RWPE1 (cell line): ENCODE results near the gene IL32.
A peak's percentile ranks its signal among the peaks of the same experiment; 100 is the strongest.

Experiments used
- CTCF ChIA-PET: fragments of 350-600 bp; sonication (Branson Sonifier 250); formaldehyde crosslinking; extraction: SDS; loops from one replicate; lab custom pipeline; 2021; lab: Yijun Ruan, JAX
- POLR2A ChIA-PET: fragments of 400-600 bp; formaldehyde crosslinking; extraction: SDS; loops from one replicate; lab custom pipeline; 2020; ENCODE audit warnings: antibody characterized with exemption; ENCODE audit not compliant: low non-redundant PET; lab: Yijun Ruan, JAX
- DNase-seq: peaks from one replicate; pipeline ENCODE4 v3.0.0; 2012; ENCODE audit warnings: low spot score
- H3K27ac ChIP-seq: fragments of 450-650 bp; 2 replicates; pipeline ENCODE4 v1.5.1; 2017
- CTCF ChIP-seq: fragments of 450-650 bp; conservative IDR thresholded peaks from 2 replicates; pipeline ENCODE4 v1.5.1; 2017; ENCODE audit warnings: low read depth, mild to moderate bottlenecking

IL32 gene

GRCh38 chr16:3032624-3033023 lies 32.8 kb upstream of the IL32 start:
- ChIA-PET POLR2A (no interaction called here), CTCF (interaction anchor here (1.6 kb wide), 1 partner anchor 13 kb away, joined by 12 read pairs; the partner anchor contains the start of gene MMP25)
- TF ChIP-seq CTCF, result no peak
- DNase-seq, result no peak
- no peak overlapping the region for H3K27ac ChIP-seq

GRCh38 chr16:3035289-3035971 lies 30.0 kb upstream of the IL32 start:
- TF ChIP-seq CTCF, result no peak
- ChIA-PET CTCF (interaction anchor here (1.2 to 2.2 kb wide), 2 partner anchors 25 to 33 kb away, joined by 3 to 5 read pairs; no protein-coding TSS in a partner anchor), POLR2A (no interaction called here)
- no peak overlapping the region for H3K27ac ChIP-seq
- no peak for DNase-seq

- ChIA-PET CTCF (interaction anchor here (2.2 kb wide), 1 partner anchor 24 kb away, joined by 5 read pairs; no protein-coding TSS in a partner anchor), POLR2A (no interaction called here)
- H3K27ac ChIP-seq, result no peak overlapping the region
- DNase-seq, result no peak
- no peak for TF ChIP-seq CTCF
These were observed 29.3 kb upstream of the IL32 start for GRCh38 chr16:3035972-3036725.

GRCh38 chr16:3036726-3037315 lies 28.6 kb upstream of the IL32 start, which contains the start of gene BICDL2:
TSS of gene BICDL2 (minus strand) at chr16:3036944. CDS start at chr16:3035496, 1,448 bp downstream.
- CTCF ChIA-PET, result no interaction called here
- no peak for DNase-seq
- POLR2A ChIA-PET, result no interaction called here
- no peak for TF ChIP-seq CTCF
- H3K27ac ChIP-seq, result no peak within 1 kb of the TSS

- ChIA-PET CTCF (interaction anchor here (0.6 to 1.2 kb wide), 5 partner anchors 9 to 1423 kb away, joined by 3 to 4 read pairs (median 3); no protein-coding TSS in a partner anchor), POLR2A (no interaction called here)
- H3K27ac ChIP-seq, result no peak overlapping the region
- peak; percentile 79 for DNase-seq
- TF ChIP-seq CTCF, result no peak
These were observed 27.2 kb upstream of the IL32 start for GRCh38 chr16:3038256-3038655.

- DNase-seq, result no peak
- TF ChIP-seq CTCF, result no peak
These were observed 26.5 kb upstream of the IL32 start for GRCh38 chr16:3038896-3039295.

More at GRCh38 chr16:3038896-3039295, 26.5 kb upstream of the IL32 start:
- ChIA-PET CTCF (interaction anchor here (0.7 to 1.2 kb wide), 3 partner anchors 10 to 105 kb away, joined by 3 to 4 read pairs (median 3); no protein-coding TSS in a partner anchor), POLR2A (no interaction called here)
- no peak overlapping the region for H3K27ac ChIP-seq
